Adrenal gland (tissue), 12 donors: ENCODE results near the gene ALDH1A1. TPM values are rescaled to one million over a fixed set of nuclear protein-coding genes. Genes with fewer than 3 reads are reported as not detected.

Experiments
- DNase-seq, 7 donors: peaks; one replicate each; pipeline ENCODE4 v3.0.0-alpha.2; 2019 to 2020
- H3K27ac ChIP-seq, 5 donors: fragments of 200-600 bp; sonication (generic) in 4 of 5; 1 replicate in 3 of 5; 2 replicates in 2 of 5; pipeline versions ENCODE4 v1.5.1 to v1.8.0; 2016 to 2020; ENCODE audit warnings: mild to moderate bottlenecking in 1 of 5
- H3K27me3 ChIP-seq: fragments of 200-600 bp; 2 replicates; pipeline ENCODE4 v1.8.0; 2021
- H3K36me3 ChIP-seq, 2 donors: fragments of 200-600 bp; replicated peaks in 1 of 2; 1 replicate in 1 of 2; 2 replicates in 1 of 2; pipeline versions ENCODE4 v1.5.1 to v1.8.0; 2018 to 2022
- H3K4me1 ChIP-seq, 2 donors: fragments of 200-600 bp; replicated peaks in 1 of 2; 1 replicate in 1 of 2; 2 replicates in 1 of 2; pipeline versions ENCODE4 v1.5.1 to v1.8.0; 2018 to 2021
- H3K4me3 ChIP-seq, 4 donors: fragments of 200-600 bp; sonication (generic) in 3 of 4; one replicate each; pipeline ENCODE4 v1.5.1; 2016 to 2018
- H3K9me3 ChIP-seq, 3 donors: fragments of 200-600 bp; sonication (generic) in 1 of 3; replicated peaks in 1 of 3; 1 replicate in 2 of 3; 2 replicates in 1 of 3; pipeline versions ENCODE4 v1.5.1 to v1.8.0; 2016 to 2021
- CTCF ChIP-seq, 6 experiments: fragments of 450-650 bp in 4 of 6; fragments of 200-600 bp in 2 of 6; sonication (generic) in 1 of 6; IDR thresholded peaks; 1 replicate in 5 of 6; 2 replicates in 1 of 6; pipeline versions ENCODE4 v1.5.1 to v1.8.0; 2016 to 2021; ENCODE audit warnings: antibody characterized with exemption in 6 of 6, mild to moderate bottlenecking in 2 of 6, moderate library complexity in 1 of 6
- POLR2A ChIP-seq, 2 donors: fragments of 450-650 bp; IDR thresholded peaks; one replicate each; pipeline ENCODE4 v1.6.1; 2017; ENCODE audit warnings: antibody characterized with exemption in 2 of 2, mild to moderate bottlenecking in 2 of 2, moderate library complexity in 1 of 2
- WGBS, 4 donors: extraction: QIAGEN DNeasy Blood & Tissue Kit in 2 of 4; methylation state at CpG; one replicate each; pipeline versions ENCODE4 v1.1.5 to v1.1.7; 2013 to 2017; 5-methylcytosine and 5-hydroxymethylcytosine counted together
- intact Hi-C, 2 donors: fragments of 100-400 bp; cut with DNase I; formaldehyde crosslinking; loops; one replicate each; pipeline versions ENCODE4 v1.14.1 to v1.15.0; 2022 to 2023
- polyA plus RNA-seq, 3 donors: library from polyadenylated mRNA; stranded (reverse); fragments of 200-250 nt in 2 of 3; fragments of 350-450 nt in 1 of 3; fragmentation: Illumina TruSeq in 1 of 3; extraction: RNeasy Lipid Tissue Mini Kit (QIAGEN cat#74804) in 1 of 3; gene quantifications; one replicate each; pipeline ENCODE4 v1.2.3, GENCODE V29; 2013 to 2014
- total RNA-seq, 9 donors: library from RNA; depleted of rRNA in 4 of 9; stranded (reverse); fragments of >200 nt in 4 of 9; fragments of 120-200 nt in 1 of 9; fragmentation: NEBNext Ultra II Directional in 1 of 9; extraction: Animal tissue kit (Norgen Biotek cat#: 25700) in 1 of 9; gene quantifications; one replicate each; pipeline versions ENCODE4 v1.1.0 to v1.2.4, GENCODE V29; 2013 to 2023
- donor health status: healthy with polysubstance abuse.
- donor health status: Bipolar disorder and iron deficiency.
- donor health status: DM: yes; HTN: yes; CAD: no.
- donor health status: DM: no; HTN: no; CAD: no.
- donor health status: DM: no; HTN: no; CAD: no.
- donor health status: DM: yes; HTN: yes; CAD: no.

ALDH1A1 gene
- total and polyA plus RNA-seq, 12 donors: 88.7 to 345 (median 186) TPM

- peaks cover 0 to 3% of the 10 kb centered on the region in 2 donors for H3K36me3 ChIP-seq
- H3K27ac ChIP-seq: no peak overlapping the region
- H3K9me3 ChIP-seq: no peaks in the 10 kb centered on the region
- H3K27me3 ChIP-seq: no peaks in the 10 kb centered on the region
- no peak overlapping the region for H3K4me3 ChIP-seq
- no peaks in the 10 kb centered on the region for H3K4me1 ChIP-seq
- DNase-seq: no peak
- intact Hi-C loops: no loop called here
- 85 to 95% (median 91%) methylated on average over 5 of the region's 5 CpGs for WGBS, 4 donors
- TF ChIP-seq CTCF (IDR thresholded peaks at IDR 0.05): no peak
- TF ChIP-seq POLR2A (IDR thresholded peaks at IDR 0.05): no peak
Measured at GRCh38 chr9:72921888-72922654, 30.8 kb downstream of the ALDH1A1 start.

GRCh38 chr9:72919246-72919945 lies 33.5 kb downstream of the ALDH1A1 start:
- WGBS, 4 donors: 72 to 84% (median 81%) methylated on average over 4 of the region's 4 CpGs

GRCh38 chr9:72917892-72918509 lies 34.9 kb downstream of the ALDH1A1 start:
- no peak for TF ChIP-seq CTCF (IDR thresholded peaks at IDR 0.05)
- no peak for TF ChIP-seq POLR2A (IDR thresholded peaks at IDR 0.05)
- no peaks in the 10 kb centered on the region for H3K9me3 ChIP-seq
- intact Hi-C loops: no loop called here
- H3K27ac ChIP-seq: peak overlapping the region in 1 of 5 donors; percentile 47
- no peak overlapping the region for H3K4me3 ChIP-seq
- no peaks in the 10 kb centered on the region for H3K27me3 ChIP-seq
- no peaks in the 10 kb centered on the region for H3K36me3 ChIP-seq
- no peak for DNase-seq
- peaks cover 0 to 5% of the 10 kb centered on the region in 2 donors for H3K4me1 ChIP-seq
- 23 to 30% (median 28%) methylated on average over 1 of the region's 1 CpG for WGBS, 4 donors

More at GRCh38 chr9:72919246-72919945, 33.5 kb downstream of the ALDH1A1 start:
- no peak for DNase-seq
- no peaks in the 10 kb centered on the region for H3K9me3 ChIP-seq
- H3K36me3 ChIP-seq: peaks cover 0 to 3% of the 10 kb centered on the region in 2 donors
- H3K27me3 ChIP-seq: no peaks in the 10 kb centered on the region
- intact Hi-C loops: no loop called here
- TF ChIP-seq POLR2A (IDR thresholded peaks at IDR 0.05): no peak
- no peak for TF ChIP-seq CTCF (IDR thresholded peaks at IDR 0.05)
- H3K27ac ChIP-seq: peak overlapping the region in 2 of 5 donors; percentile 37 to 47
- H3K4me1 ChIP-seq: no peaks in the 10 kb centered on the region
- peak overlapping the region in 1 of 4 donors; percentile 35 for H3K4me3 ChIP-seq

GRCh38 chr9:72915659-72916058 lies 37.2 kb downstream of the ALDH1A1 start:
- Histone ChIP-seq H3K27ac (no peak overlapping the region), H3K4me3 (no peak overlapping the region), H3K4me1 (peaks cover 0 to 5% of the 10 kb centered on the region in 2 donors), H3K36me3 (no peaks in the 10 kb centered on the region), H3K27me3 (no peaks in the 10 kb centered on the region), H3K9me3 (no peaks in the 10 kb centered on the region)
- 73 to 97% (median 83%) methylated on average over 5 of the region's 5 CpGs for WGBS, 4 donors
- intact Hi-C loops: no loop called here
- no peak for DNase-seq
- TF ChIP-seq POLR2A (IDR thresholded peaks at IDR 0.05) (no peak), CTCF (IDR thresholded peaks at IDR 0.05) (no peak)
